GM23248 (cell line): ENCODE measurements around the gene PRDM12.

ENCODE experiments used
- EZH2 ChIP-seq: fragments of 200-600 bp; sonication (generic); IDR thresholded peaks from 2 replicates; pipeline ENCODE4 v1.6.1; 2018; ENCODE audit warnings: antibody characterized with exemption, mild to moderate bottlenecking; ENCODE audit not compliant: insufficient read depth, poor library complexity, severe bottlenecking
- EZH2phosphoT487 ChIP-seq: fragments of 200-600 bp; sonication (generic); IDR thresholded peaks from 2 replicates; pipeline ENCODE4 v1.6.1; 2018; ENCODE audit warnings: antibody characterized with exemption, moderate library complexity, mild to moderate bottlenecking, low read depth; ENCODE audit not compliant: insufficient read depth

GRCh38 chr9:130689572-130689936, 25.2 kb downstream of the PRDM12 start:
- TF ChIP-seq EZH2 (no peak), EZH2phosphoT487 (no peak)
